Mammary epithelial cell (primary cell): Measurements from ENCODE around the gene COL13A1.

Source experiments
- CTCF ChIP-seq, 2 donors: IDR thresholded peaks in 1 of 2; conservative IDR thresholded peaks in 1 of 2; 2 replicates each; pipeline ENCODE4 v1.5.1; 2011 to 2012; ENCODE audit warnings: inconsistent platforms in 2 of 2, low read length in 2 of 2, mild to moderate bottlenecking in 2 of 2, control low read depth in 1 of 2, low read depth in 1 of 2; ENCODE audit not compliant: insufficient read depth in 1 of 2; ENCODE audit errors: extremely low read depth in 1 of 2
- EZH2 ChIP-seq: IDR thresholded peaks from 2 replicates; pipeline ENCODE4 v1.6.1; 2012; ENCODE audit warnings: low read length, inconsistent platforms, borderline replicate concordance

DNA sequence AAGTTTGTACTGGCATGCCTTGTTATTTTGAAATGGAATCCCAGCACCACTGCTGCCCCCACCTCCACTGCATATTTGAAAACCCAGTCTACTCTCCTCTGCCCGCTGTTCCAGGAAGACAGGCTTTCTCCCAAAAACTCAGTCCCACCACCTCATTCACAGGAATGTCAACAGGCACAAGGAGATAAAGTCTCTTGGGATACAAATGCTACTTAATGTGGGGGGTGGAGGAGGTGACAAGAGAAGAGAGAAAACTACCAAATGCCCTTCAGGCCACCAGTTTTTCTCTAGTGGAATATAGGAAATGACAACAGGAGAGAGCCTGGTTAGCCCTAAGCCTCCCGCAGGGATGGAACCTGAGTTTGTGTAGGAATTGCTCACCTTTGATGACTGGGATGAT lies 1.0 kb upstream of the COL13A1 start:
- TF ChIP-seq CTCF (conservative IDR thresholded peaks at IDR 0.05 in 1 of 2, IDR thresholded peaks at IDR 0.05 in 1 of 2; ENCODE audit: extremely low read depth in 1 of 2, insufficient read depth in 1 of 2, low read depth in 1 of 2, low read length in 2 of 2), result no peak
- TF ChIP-seq EZH2, result no peak
